Astrocyte (in vitro differentiated cells and primary cell): ENCODE results near the gene BRS3. TPM values are rescaled to one million over a fixed set of nuclear protein-coding genes. Genes with fewer than 3 reads are reported as not detected.

Experiments used
- DNase-seq: peaks from one replicate; pipeline ENCODE4 v3.0.0-alpha.2; 2010; ENCODE audit warnings: low read depth
- FAIRE-seq: peaks from 2 replicates; lab custom pipeline; 2011; peaks lifted over from hg19 to GRCh38; lab: Jason Lieb, UNC
- H2AFZ ChIP-seq: 2 replicates; pipeline ENCODE4 v1.6.0; 2012; ENCODE audit warnings: low read depth, low read length, inconsistent platforms
- H3K27ac ChIP-seq: 2 replicates; pipeline ENCODE4 v1.5.1; 2011; ENCODE audit warnings: low read depth, low read length, inconsistent platforms
- H3K27me3 ChIP-seq: 2 replicates; pipeline ENCODE4 v1.6.0; 2011; ENCODE audit warnings: low read length, inconsistent platforms; ENCODE audit not compliant: insufficient read depth
- H3K36me3 ChIP-seq: 2 replicates; pipeline ENCODE4 v1.5.1; 2011; ENCODE audit warnings: low read length, inconsistent platforms; ENCODE audit not compliant: insufficient read depth
- H3K4me1 ChIP-seq: 2 replicates; pipeline ENCODE4 v1.5.1; 2011; ENCODE audit warnings: low read length, inconsistent platforms; ENCODE audit not compliant: insufficient read depth
- H3K4me2 ChIP-seq: 2 replicates; pipeline ENCODE4 v1.6.0; 2012; ENCODE audit warnings: low read length, inconsistent platforms
- H3K4me3 ChIP-seq: 2 replicates; pipeline ENCODE4 v1.5.1; 2011; ENCODE audit warnings: low read depth, mild to moderate bottlenecking, low read length, inconsistent platforms; ENCODE audit not compliant: insufficient read depth
- H3K79me2 ChIP-seq: 2 replicates; pipeline ENCODE4 v1.6.0; 2012; ENCODE audit warnings: mild to moderate bottlenecking, low read length, inconsistent platforms; ENCODE audit not compliant: insufficient read depth
- H3K9ac ChIP-seq: 2 replicates; pipeline ENCODE4 v1.6.0; 2012; ENCODE audit warnings: mild to moderate bottlenecking, low read length, inconsistent platforms
- H3K9me3 ChIP-seq: 2 replicates; pipeline ENCODE4 v1.5.1; 2012; ENCODE audit warnings: low read depth, mild to moderate bottlenecking, low read length, inconsistent platforms; ENCODE audit not compliant: insufficient read depth
- H4K20me1 ChIP-seq: 2 replicates; pipeline ENCODE4 v1.6.0; 2012; ENCODE audit warnings: low read length, inconsistent platforms; ENCODE audit not compliant: insufficient read depth
- H3K27ac Mint-ChIP-seq: one replicate; pipeline ENCODE4 v1.8.0; 2021; ENCODE audit warnings: mild to moderate bottlenecking, mixed read lengths; ENCODE audit not compliant: unreplicated experiment
- H3K27me3 Mint-ChIP-seq: one replicate; pipeline ENCODE4 v1.8.0; 2021; ENCODE audit warnings: low read depth, mixed read lengths; ENCODE audit not compliant: unreplicated experiment
- H3K36me3 Mint-ChIP-seq: one replicate; pipeline ENCODE4 v1.8.0; 2021; ENCODE audit warnings: low read depth, mixed read lengths; ENCODE audit not compliant: unreplicated experiment
- H3K4me1 Mint-ChIP-seq: one replicate; pipeline ENCODE4 v1.8.0; 2021; ENCODE audit warnings: low read depth, mixed read lengths; ENCODE audit not compliant: unreplicated experiment
- H3K4me3 Mint-ChIP-seq: one replicate; pipeline ENCODE4 v1.8.0; 2021; ENCODE audit warnings: mild to moderate bottlenecking, moderate library complexity, mixed read lengths; ENCODE audit not compliant: unreplicated experiment
- H3K9me3 Mint-ChIP-seq: one replicate; pipeline ENCODE4 v1.8.0; 2021; ENCODE audit warnings: mild to moderate bottlenecking, mixed read lengths; ENCODE audit not compliant: unreplicated experiment
- EZH2 ChIP-seq: IDR thresholded peaks from 2 replicates; pipeline ENCODE4 v1.6.1; 2012; ENCODE audit warnings: mild to moderate bottlenecking, low read length, inconsistent platforms; ENCODE audit not compliant: insufficient read depth
- total RNA-seq: library from RNA; stranded (reverse); gene quantifications from 2 replicates; pipeline ENCODE4 v1.2.1, GENCODE V29; 2021
- TF ChIP-seq, protein P1 (sequence below): IDR thresholded peaks from 2 replicates; pipeline ENCODE4 v1.5.1; 2011; ENCODE audit warnings: low read depth, mild to moderate bottlenecking, inconsistent platforms, low read length, moderate library complexity; ENCODE audit not compliant: insufficient read depth

The BRS3 gene
- total RNA-seq, 1 donor from 2014 or later = not detected

DNA sequence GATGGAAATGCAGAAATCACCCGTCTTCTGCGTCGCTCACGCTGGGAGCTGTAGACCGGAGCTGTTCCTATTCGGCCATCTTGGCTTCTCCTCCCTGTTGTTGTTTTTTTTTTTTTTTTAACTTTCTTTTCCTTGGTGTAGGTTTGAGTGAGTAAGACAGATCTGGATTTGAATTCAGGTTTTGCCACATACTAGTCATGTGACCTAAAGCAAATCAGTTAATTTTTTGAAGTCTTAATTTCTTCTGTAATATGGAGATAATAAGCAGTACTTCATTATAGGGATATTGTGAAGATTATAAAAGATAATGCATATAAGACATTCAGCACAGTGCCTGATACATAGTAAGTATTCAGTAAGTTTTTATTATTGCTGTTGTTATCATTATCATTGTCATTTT lies 41.5 kb upstream of the BRS3 start:
- H4K20me1 ChIP-seq = no peaks in the 10 kb centered on the region
- no peak overlapping the region for H3K4me3 ChIP-seq
- H2AFZ ChIP-seq = no peak overlapping the region
- DNase-seq = no peak
- no peaks in the 10 kb centered on the region for H3K36me3 ChIP-seq
- H3K9ac ChIP-seq = no peak overlapping the region
- H3K4me3 Mint-ChIP-seq = no peak overlapping the region
- no peak overlapping the region for H3K27ac Mint-ChIP-seq
- no peaks in the 10 kb centered on the region for H3K36me3 Mint-ChIP-seq
- TF ChIP-seq EZH2 = no peak
- TF ChIP-seq, protein P1, sequence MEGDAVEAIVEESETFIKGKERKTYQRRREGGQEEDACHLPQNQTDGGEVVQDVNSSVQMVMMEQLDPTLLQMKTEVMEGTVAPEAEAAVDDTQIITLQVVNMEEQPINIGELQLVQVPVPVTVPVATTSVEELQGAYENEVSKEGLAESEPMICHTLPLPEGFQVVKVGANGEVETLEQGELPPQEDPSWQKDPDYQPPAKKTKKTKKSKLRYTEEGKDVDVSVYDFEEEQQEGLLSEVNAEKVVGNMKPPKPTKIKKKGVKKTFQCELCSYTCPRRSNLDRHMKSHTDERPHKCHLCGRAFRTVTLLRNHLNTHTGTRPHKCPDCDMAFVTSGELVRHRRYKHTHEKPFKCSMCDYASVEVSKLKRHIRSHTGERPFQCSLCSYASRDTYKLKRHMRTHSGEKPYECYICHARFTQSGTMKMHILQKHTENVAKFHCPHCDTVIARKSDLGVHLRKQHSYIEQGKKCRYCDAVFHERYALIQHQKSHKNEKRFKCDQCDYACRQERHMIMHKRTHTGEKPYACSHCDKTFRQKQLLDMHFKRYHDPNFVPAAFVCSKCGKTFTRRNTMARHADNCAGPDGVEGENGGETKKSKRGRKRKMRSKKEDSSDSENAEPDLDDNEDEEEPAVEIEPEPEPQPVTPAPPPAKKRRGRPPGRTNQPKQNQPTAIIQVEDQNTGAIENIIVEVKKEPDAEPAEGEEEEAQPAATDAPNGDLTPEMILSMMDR = no peak
- no peaks in the 10 kb centered on the region for H3K9me3 Mint-ChIP-seq
- H3K4me1 ChIP-seq = no peaks in the 10 kb centered on the region
- no peaks in the 10 kb centered on the region for H3K4me1 Mint-ChIP-seq
- no peak overlapping the region for H3K27ac ChIP-seq
- no peak overlapping the region for H3K4me2 ChIP-seq
- no peaks in the 10 kb centered on the region for H3K27me3 ChIP-seq
- FAIRE-seq = no peak
- no peaks in the 10 kb centered on the region for H3K9me3 ChIP-seq
- H3K79me2 ChIP-seq = no peaks in the 10 kb centered on the region
- H3K27me3 Mint-ChIP-seq = no peaks in the 10 kb centered on the region

DNA sequence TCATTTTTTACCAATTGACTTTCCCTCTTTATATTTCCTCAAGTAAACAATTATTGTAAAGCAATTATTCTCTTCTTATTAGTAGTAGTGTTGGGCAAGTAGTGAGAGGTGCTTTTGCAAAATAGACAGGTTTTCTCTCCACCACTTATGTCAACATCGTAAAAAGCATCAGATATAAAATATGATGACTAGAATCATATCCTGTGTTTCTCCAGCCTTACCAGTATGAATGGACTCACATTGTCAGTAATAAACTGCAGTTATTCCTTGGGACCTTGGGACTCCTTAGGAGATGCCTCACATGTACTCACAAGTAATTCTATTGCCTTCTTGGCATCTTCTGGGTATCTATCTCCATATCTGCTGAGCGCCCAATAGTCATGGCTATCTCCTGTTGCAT lies 40.4 kb upstream of the BRS3 start:
- H3K27me3 ChIP-seq = no peaks in the 10 kb centered on the region
- H3K79me2 ChIP-seq = no peaks in the 10 kb centered on the region
- no peak overlapping the region for H3K4me3 ChIP-seq
- no peak for FAIRE-seq
- no peak overlapping the region for H2AFZ ChIP-seq
- no peaks in the 10 kb centered on the region for H3K36me3 ChIP-seq
- Mint-ChIP-seq H3K4me3 (no peak overlapping the region), H3K4me1 (no peaks in the 10 kb centered on the region), H3K36me3 (no peaks in the 10 kb centered on the region), H3K27me3 (no peaks in the 10 kb centered on the region), H3K27ac (no peak overlapping the region), H3K9me3 (no peaks in the 10 kb centered on the region)
- no peak for DNase-seq
- TF ChIP-seq EZH2 = no peak
- TF ChIP-seq, protein P1 = no peak
- no peaks in the 10 kb centered on the region for H3K4me1 ChIP-seq
- no peak overlapping the region for H3K27ac ChIP-seq
- H3K9me3 ChIP-seq = no peaks in the 10 kb centered on the region
- no peak overlapping the region for H3K9ac ChIP-seq
- H3K4me2 ChIP-seq = no peak overlapping the region
- H4K20me1 ChIP-seq = no peaks in the 10 kb centered on the region

DNA sequence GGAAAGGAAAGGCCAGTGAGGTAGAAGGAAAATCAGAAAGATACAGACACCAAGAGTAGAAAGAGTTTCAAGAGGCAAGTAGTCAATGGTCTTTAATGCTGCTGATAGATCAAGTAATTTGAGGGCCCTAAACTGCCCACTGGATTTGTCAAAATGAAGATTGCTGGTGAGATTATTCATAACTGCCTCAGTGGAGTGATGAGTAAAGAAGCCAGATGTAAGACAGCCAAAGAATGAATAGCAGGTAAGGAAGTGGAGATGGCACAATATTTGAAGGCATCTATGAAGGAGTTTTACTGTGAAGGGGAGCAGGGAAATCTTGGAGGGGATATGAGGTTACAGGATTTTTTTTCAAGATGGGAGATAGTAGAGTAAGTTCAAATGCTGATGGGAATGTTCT lies 39.8 kb upstream of the BRS3 start:
- peak; percentile 98 for FAIRE-seq

More for the DNA sequence above, 39.8 kb upstream of the BRS3 start:
- H3K4me3 ChIP-seq = no peak overlapping the region
- Mint-ChIP-seq H3K27ac (no peak overlapping the region), H3K27me3 (no peaks in the 10 kb centered on the region), H3K36me3 (no peaks in the 10 kb centered on the region), H3K9me3 (no peaks in the 10 kb centered on the region), H3K4me1 (no peaks in the 10 kb centered on the region), H3K4me3 (no peak overlapping the region)
- no peaks in the 10 kb centered on the region for H4K20me1 ChIP-seq
- no peaks in the 10 kb centered on the region for H3K9me3 ChIP-seq
- no peaks in the 10 kb centered on the region for H3K79me2 ChIP-seq
- no peak for DNase-seq
- H3K36me3 ChIP-seq = no peaks in the 10 kb centered on the region
- H3K4me1 ChIP-seq = no peaks in the 10 kb centered on the region
- H3K27ac ChIP-seq = no peak overlapping the region
- no peak overlapping the region for H3K4me2 ChIP-seq
- H3K9ac ChIP-seq = no peak overlapping the region
- no peak overlapping the region for H2AFZ ChIP-seq
- TF ChIP-seq EZH2 = no peak
- TF ChIP-seq, protein P1 = no peak
- no peaks in the 10 kb centered on the region for H3K27me3 ChIP-seq
